ENCODE results near the gene NABP2.

Gene NABP2

GRCh38 chr12:56234746-56235436, 10.7 kb downstream of the NABP2 start:
- DNase-seq (ENCODE audit: low read depth): no peak
- H3K4me3 ChIP-seq (ENCODE audit: low read length): no peak overlapping the region
- TF ChIP-seq CTCF (conservative IDR thresholded peaks at IDR 0.05; ENCODE audit: low read length): no peak

- no peak for DNase-seq (ENCODE audit: low read depth)
- no peak for TF ChIP-seq CTCF (conservative IDR thresholded peaks at IDR 0.05; ENCODE audit: low read length)
- no peak overlapping the region for H3K4me3 ChIP-seq (ENCODE audit: low read length)
Measured at GRCh38 chr12:56236091-56236490, 11.9 kb downstream of the NABP2 start.

- H3K4me3 ChIP-seq (ENCODE audit: low read length): no peak overlapping the region
- no peak for TF ChIP-seq CTCF (conservative IDR thresholded peaks at IDR 0.05; ENCODE audit: low read length)
- no peak for DNase-seq (ENCODE audit: low read depth)
Measured at GRCh38 chr12:56236985-56237384, 12.8 kb downstream of the NABP2 start.

GRCh38 chr12:56237552-56237951, 13.4 kb downstream of the NABP2 start:
- no peak for TF ChIP-seq CTCF (conservative IDR thresholded peaks at IDR 0.05; ENCODE audit: low read length)
- no peak overlapping the region for H3K4me3 ChIP-seq (ENCODE audit: low read length)
- no peak for DNase-seq (ENCODE audit: low read depth)

- no peak for TF ChIP-seq CTCF (conservative IDR thresholded peaks at IDR 0.05; ENCODE audit: low read length)
- no peak overlapping the region for H3K4me3 ChIP-seq (ENCODE audit: low read length)
- no peak for DNase-seq (ENCODE audit: low read depth)
Measured at GRCh38 chr12:56241424-56242303, 17.5 kb downstream of the NABP2 start.

- no peak for TF ChIP-seq CTCF (conservative IDR thresholded peaks at IDR 0.05; ENCODE audit: low read length)
- no peak for DNase-seq (ENCODE audit: low read depth)
- no peak overlapping the region for H3K4me3 ChIP-seq (ENCODE audit: low read length)
Measured at GRCh38 chr12:56242986-56243385, 18.8 kb downstream of the NABP2 start.

All from AG10803 (cell line).